H9 (cell line): ENCODE results near the gene PRR29. TPM values are rescaled to one million over a fixed set of nuclear protein-coding genes. Genes with fewer than 3 reads are reported as not detected.

Experiments used
- DNase-seq: peaks from one replicate; pipeline ENCODE4 v3.0.0-alpha.2; 2017
- H2AFZ ChIP-seq: one replicate; pipeline ENCODE4 v1.6.1; 2013; ENCODE audit warnings: mild to moderate bottlenecking, low read length, control low read depth, moderate library complexity
- H2AK5ac ChIP-seq: 2 replicates; pipeline ENCODE4 v1.6.1; 2013; ENCODE audit warnings: low read length, control low read depth, mixed read lengths; ENCODE audit not compliant: insufficient read length
- H2BK120ac ChIP-seq: one replicate; pipeline ENCODE4 v1.6.1; 2013; ENCODE audit warnings: low read depth, mild to moderate bottlenecking, low read length, control low read depth, inconsistent platforms; ENCODE audit not compliant: poor library complexity, severe bottlenecking
- H2BK12ac ChIP-seq: 2 replicates; pipeline ENCODE4 v1.6.1; 2013; ENCODE audit warnings: low read length, control low read depth, mixed read lengths, low read depth; ENCODE audit not compliant: insufficient read length
- H2BK15ac ChIP-seq: 2 replicates; pipeline ENCODE4 v1.6.1; 2013; ENCODE audit warnings: low read depth, low read length, control low read depth
- H2BK20ac ChIP-seq: one replicate; pipeline ENCODE4 v1.6.1; 2013; ENCODE audit warnings: low read depth, mild to moderate bottlenecking, low read length, control low read depth, inconsistent platforms; ENCODE audit not compliant: poor library complexity, severe bottlenecking
- H2BK5ac ChIP-seq: 2 replicates; pipeline ENCODE4 v1.6.1; 2013; ENCODE audit warnings: low read length, control low read depth, mixed read lengths; ENCODE audit not compliant: insufficient read length
- H3K14ac ChIP-seq: 2 replicates; pipeline ENCODE4 v1.6.1; 2013; ENCODE audit warnings: low read length, control low read depth; ENCODE audit not compliant: insufficient read depth
- H3K18ac ChIP-seq: 2 replicates; pipeline ENCODE4 v1.6.1; 2013; ENCODE audit warnings: low read depth, mild to moderate bottlenecking, mixed read lengths, low read length, control low read depth; ENCODE audit not compliant: insufficient read length
- H3K23ac ChIP-seq: 2 replicates; pipeline ENCODE4 v1.6.1; 2013; ENCODE audit warnings: low read length, control low read depth, mixed read lengths, low read depth; ENCODE audit not compliant: insufficient read length
- H3K23me2 ChIP-seq: 2 replicates; pipeline ENCODE4 v1.6.1; 2013; ENCODE audit warnings: low read depth, mild to moderate bottlenecking, mixed read lengths, low read length, control low read depth; ENCODE audit not compliant: insufficient read length, poor library complexity, severe bottlenecking
- H3K27ac ChIP-seq: 2 replicates; pipeline ENCODE4 v1.5.1; 2013; ENCODE audit warnings: low read length, control low read depth, mixed read lengths, low read depth; ENCODE audit not compliant: insufficient read length
- H3K27me3 ChIP-seq: 2 replicates; pipeline ENCODE4 v1.6.1; 2013; ENCODE audit warnings: low read length, control low read depth, inconsistent platforms; ENCODE audit not compliant: insufficient read depth
- H3K4ac ChIP-seq: 2 replicates; pipeline ENCODE4 v1.6.1; 2013; ENCODE audit warnings: low read depth, mild to moderate bottlenecking, control low read depth, inconsistent platforms, low read length, moderate library complexity
- H3K4me1 ChIP-seq: 2 replicates; pipeline ENCODE4 v1.6.1; 2013; ENCODE audit warnings: low read length, control low read depth, inconsistent platforms; ENCODE audit not compliant: insufficient read depth
- H3K4me2 ChIP-seq: 2 replicates; pipeline ENCODE4 v1.6.1; 2013; ENCODE audit warnings: low read length, control low read depth, mixed read lengths; ENCODE audit not compliant: insufficient read length, insufficient read depth
- H3K56ac ChIP-seq: 2 replicates; pipeline ENCODE4 v1.6.1; 2013; ENCODE audit warnings: low read depth, mild to moderate bottlenecking, mixed read lengths, low read length, control low read depth; ENCODE audit not compliant: insufficient read length
- H3K79me1 ChIP-seq: 2 replicates; pipeline ENCODE4 v1.6.1; 2013; ENCODE audit warnings: low read depth, mild to moderate bottlenecking, moderate library complexity, low read length, control low read depth, inconsistent platforms; ENCODE audit not compliant: insufficient read depth, poor library complexity, severe bottlenecking
- H3K79me2 ChIP-seq: 2 replicates; pipeline ENCODE4 v1.6.1; 2013; ENCODE audit warnings: low read length, control low read depth, inconsistent platforms; ENCODE audit not compliant: insufficient read depth
- H3K9ac ChIP-seq: 2 replicates; pipeline ENCODE4 v1.6.1; 2013; ENCODE audit warnings: low read length, control low read depth, mixed read lengths; ENCODE audit not compliant: insufficient read length; ENCODE audit errors: extremely low read depth
- H3K9me3 ChIP-seq: one replicate; pipeline ENCODE4 v1.6.1; 2013; ENCODE audit warnings: low read depth, low read length, inconsistent platforms; ENCODE audit not compliant: control insufficient read depth
- H3T11ph ChIP-seq: one replicate; pipeline ENCODE4 v1.6.1; 2013; ENCODE audit warnings: mild to moderate bottlenecking, low read length, control low read depth, inconsistent platforms
- H4K20me1 ChIP-seq: one replicate; pipeline ENCODE4 v1.6.1; 2013; ENCODE audit not compliant: control insufficient read depth, insufficient read length, insufficient read depth
- H4K5ac ChIP-seq: 2 replicates; pipeline ENCODE4 v1.6.1; 2013; ENCODE audit warnings: low read depth, mild to moderate bottlenecking, mixed read lengths, low read length, control low read depth; ENCODE audit not compliant: insufficient read length
- H4K8ac ChIP-seq: replicated peaks from 2 replicates; pipeline ENCODE4 v1.6.1; 2013; ENCODE audit warnings: low read length, control low read depth, mixed read lengths, low read depth; ENCODE audit not compliant: insufficient read length
- H4K91ac ChIP-seq: 2 replicates; pipeline ENCODE4 v1.6.1; 2013; ENCODE audit warnings: low read depth, mild to moderate bottlenecking, moderate library complexity, mixed read lengths, low read length, control low read depth; ENCODE audit not compliant: insufficient read length
- H3K27ac Mint-ChIP-seq, 3 experiments: 2 replicates in 2 of 3; 3 replicates in 1 of 3; pipeline ENCODE4 v1.8.0; 2020 to 2021; ENCODE audit warnings: mixed read lengths in 3 of 3, mild to moderate bottlenecking in 1 of 3, moderate library complexity in 1 of 3
- H3K27me3 Mint-ChIP-seq: 2 replicates; pipeline ENCODE4 v1.8.0; 2021; ENCODE audit warnings: low read depth, mild to moderate bottlenecking, moderate library complexity, mixed read lengths
- H3K36me3 Mint-ChIP-seq, 3 experiments: 2 replicates in 2 of 3; 3 replicates in 1 of 3; pipeline ENCODE4 v1.8.0; 2020 to 2021; ENCODE audit warnings: low read depth in 3 of 3, mixed read lengths in 3 of 3; ENCODE audit not compliant: insufficient read depth in 1 of 3
- H3K4me1 Mint-ChIP-seq, 2 experiments: 2 replicates each; pipeline ENCODE4 v1.8.0; 2020; ENCODE audit warnings: mixed read lengths in 2 of 2
- H3K4me3 Mint-ChIP-seq, 2 experiments: 2 replicates in 1 of 2; 3 replicates in 1 of 2; pipeline ENCODE4 v1.8.0; 2020 to 2021; ENCODE audit warnings: mild to moderate bottlenecking in 2 of 2, mixed read lengths in 2 of 2, moderate library complexity in 1 of 2
- H3K9me3 Mint-ChIP-seq, 2 experiments: 2 replicates in 1 of 2; 3 replicates in 1 of 2; pipeline ENCODE4 v1.8.0; 2020; ENCODE audit warnings: mild to moderate bottlenecking in 2 of 2, mixed read lengths in 2 of 2, moderate library complexity in 1 of 2
- CTCF ChIP-seq: fragments of 200-600 bp; sonication (generic); conservative IDR thresholded peaks from 3 replicates; pipeline ENCODE4 v1.8.0; 2021; ENCODE audit warnings: antibody characterized with exemption, mild to moderate bottlenecking
- WGBS: extraction: QIAGEN DNeasy Blood & Tissue Kit; methylation state at CpG from one replicate; pipeline ENCODE4 v1.1.7; 2013; ENCODE audit warnings: missing lambda C conversion rate, low lambda C conversion rate, mixed read lengths; ENCODE audit not compliant: insufficient read length; ENCODE audit errors: extremely low coverage; 5-methylcytosine and 5-hydroxymethylcytosine counted together
- total RNA-seq: library from RNA; stranded (reverse); gene quantifications from 2 replicates; pipeline ENCODE4 v1.2.1, GENCODE V29; 2021

PRR29 gene
- total RNA-seq, 1 experiment from 2014 or later = 0.87 TPM

- Histone ChIP-seq H2BK15ac (no peak overlapping the region), H3T11ph (no peak overlapping the region), H2BK12ac (no peak overlapping the region), H4K91ac (no peak overlapping the region), H3K27me3 (no peaks in the 10 kb centered on the region), H4K5ac (no peak overlapping the region), H3K4me1 (peaks cover 3% of the 10 kb centered on the region; the same call in 1 of the 2 replicates), H3K4me2 (no peak overlapping the region), H3K14ac (no peak overlapping the region), H2BK20ac (no peak overlapping the region), H3K4ac (no peak overlapping the region), H2BK120ac (no peak overlapping the region), H3K18ac (no peak overlapping the region), H2AK5ac (no peak overlapping the region), H3K23ac (no peak overlapping the region), H3K27ac (no peak overlapping the region), H4K20me1 (no peaks in the 10 kb centered on the region), H2BK5ac (no peak overlapping the region), H3K79me1 (no peaks in the 10 kb centered on the region), H3K9ac (no peak overlapping the region), H3K23me2 (no peaks in the 10 kb centered on the region), H3K79me2 (no peaks in the 10 kb centered on the region), H4K8ac (no peak overlapping the region), H3K56ac (no peak overlapping the region), H2AFZ (no peak overlapping the region), H3K9me3 (no peaks in the 10 kb centered on the region)
- peak; percentile 29 for DNase-seq
- Mint-ChIP-seq H3K36me3 (no peaks in the 10 kb centered on the region), H3K27me3 (peaks cover 5% of the 10 kb centered on the region), H3K4me1 (peaks cover 10 to 22% of the 10 kb centered on the region in 2 experiments), H3K4me3 (no peak overlapping the region), H3K27ac (no peak overlapping the region; a peak in 1 of 7 replicates), H3K9me3 (no peaks in the 10 kb centered on the region)
- no peak for TF ChIP-seq CTCF
- no CpG with 5 or more reads among the region's 19 CpGs for WGBS
Observed at GRCh38 chr17:64004903-64005733, 7.0 kb downstream of the PRR29 start.
